Activated CD8-positive, alpha-beta memory T cell treated with anti-CD3 and anti-CD28 coated beads, Interleukin-2, amount 10 ng/mL, durations not matched to agents 7 days and 5 days (primary cell): ENCODE results near the gene KAT6B. TPM values are rescaled to one million over a fixed set of nuclear protein-coding genes. Genes with fewer than 3 reads are reported as not detected.
A peak's percentile ranks its signal among the peaks of the same experiment; 100 is the strongest.

Source experiments
- ATAC-seq: fragments of 150-1000 bp; cut with Tn5 transposase; one replicate; pipeline ENCODE4 v1.10.0; 2021; ENCODE audit warnings: moderate library complexity
- CTCF ChIA-PET: fragments of 350-600 bp; sonication (Branson Sonifier 250); formaldehyde crosslinking; loops from one replicate; lab custom pipeline; 2021; ENCODE audit warnings: antibody characterized with exemption; lab: Charles Lee
- DNase-seq: peaks from one replicate; pipeline ENCODE4 v3.0.0-alpha.2; 2020
- H3K27ac Mint-ChIP-seq: one replicate; pipeline ENCODE4 v1.8.0; 2021; ENCODE audit warnings: mild to moderate bottlenecking, mixed read lengths
- H3K27me3 Mint-ChIP-seq: one replicate; pipeline ENCODE4 v1.8.0; 2021; ENCODE audit warnings: mixed read lengths
- H3K36me3 Mint-ChIP-seq: one replicate; pipeline ENCODE4 v1.8.0; 2021; ENCODE audit warnings: mild to moderate bottlenecking, mixed read lengths
- H3K4me1 Mint-ChIP-seq: one replicate; pipeline ENCODE4 v1.8.0; 2021; ENCODE audit warnings: mixed read lengths
- H3K4me3 Mint-ChIP-seq: one replicate; pipeline ENCODE4 v1.8.0; 2021; ENCODE audit warnings: mild to moderate bottlenecking, moderate library complexity, mixed read lengths
- H3K9me3 Mint-ChIP-seq: one replicate; pipeline ENCODE4 v1.8.0; 2022; ENCODE audit warnings: low read depth, mixed read lengths
- total RNA-seq, 2 experiments: library from RNA; stranded (reverse); gene quantifications; one replicate each; pipeline ENCODE4 v1.2.3, GENCODE V29; 2021

The KAT6B gene
- total RNA-seq, 2 experiments from 2014 or later, result 32.5 to 33.9 TPM

DNA sequence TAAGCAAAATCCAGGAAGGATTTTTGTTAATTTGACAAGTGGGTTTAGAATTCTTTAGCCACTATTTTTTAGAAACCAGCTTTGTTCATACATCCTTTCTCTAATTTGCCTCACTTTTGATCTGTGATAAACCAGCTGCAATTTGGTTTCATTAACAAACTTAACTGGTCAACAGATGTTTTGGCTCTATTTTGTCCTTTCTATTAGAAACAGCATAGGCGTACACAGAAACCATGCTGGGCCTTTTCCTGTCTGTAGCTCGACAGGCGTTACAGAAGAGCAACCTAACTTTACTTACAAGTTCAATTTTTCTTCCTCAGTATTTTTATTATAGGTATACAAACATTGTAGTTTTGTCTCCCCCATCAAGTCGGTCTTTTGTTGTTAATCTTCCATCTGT is 28.2 kb downstream of the KAT6B start:
- Mint-ChIP-seq H3K27me3 (no peaks in the 10 kb centered on the region), H3K9me3 (no peaks in the 10 kb centered on the region), H3K27ac (no peak overlapping the region), H3K4me1 (peaks cover 11% of the 10 kb centered on the region), H3K36me3 (peaks cover 23% of the 10 kb centered on the region), H3K4me3 (no peak overlapping the region)
- DNase-seq, result no peak
- CTCF ChIA-PET, result interaction anchor here (0.5 kb wide), 1 partner anchor 594 kb away, joined by 3 read pairs; no protein-coding TSS in a partner anchor
- ATAC-seq, result no peak

DNA sequence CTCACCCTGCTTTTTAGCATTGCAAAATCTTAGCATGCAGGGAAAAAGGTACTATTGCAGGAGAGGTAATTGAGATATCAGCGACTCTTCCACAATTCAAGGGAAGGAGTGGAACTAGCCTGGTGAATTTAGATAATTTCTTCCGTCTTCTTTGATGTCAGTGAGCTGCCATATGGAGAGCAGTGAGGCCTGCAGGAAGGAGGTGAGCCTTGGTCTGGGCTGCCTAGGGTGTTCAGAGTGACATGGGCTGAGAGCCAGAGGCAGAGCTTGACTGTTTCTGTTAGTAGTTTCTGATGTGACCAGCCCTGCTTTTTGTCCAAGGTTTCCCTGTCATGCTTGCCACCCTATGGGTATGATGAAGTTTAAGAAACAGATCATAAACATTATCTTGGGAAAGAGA is 28.6 kb downstream of the KAT6B start:
- H3K4me1 Mint-ChIP-seq, result peaks cover 11% of the 10 kb centered on the region

DNA sequence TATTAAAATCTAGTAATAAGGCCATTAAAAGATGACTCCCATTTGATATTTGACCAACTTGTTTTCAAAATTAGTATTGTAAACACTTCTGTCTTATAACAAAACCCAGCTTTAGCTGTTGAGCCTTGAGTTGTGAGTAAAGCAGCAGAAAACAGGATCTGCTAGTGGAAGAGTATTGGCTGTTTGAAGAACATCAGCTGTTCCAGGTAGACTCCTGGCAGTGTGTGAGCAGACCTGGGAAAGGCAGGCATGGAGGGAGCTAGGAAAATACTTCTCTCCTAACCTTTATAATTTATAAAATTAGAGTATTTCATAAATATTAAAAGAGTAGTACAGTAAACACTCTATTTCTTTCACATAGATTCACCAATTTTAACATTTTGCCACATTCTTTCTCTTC is 29.0 kb downstream of the KAT6B start:
- H3K4me3 Mint-ChIP-seq, result no peak overlapping the region
- H3K4me1 Mint-ChIP-seq, result peaks cover 11% of the 10 kb centered on the region
- H3K27ac Mint-ChIP-seq, result no peak overlapping the region
- CTCF ChIA-PET, result no interaction called here
- no peak for ATAC-seq
- H3K27me3 Mint-ChIP-seq, result no peaks in the 10 kb centered on the region
- no peaks in the 10 kb centered on the region for H3K9me3 Mint-ChIP-seq
- H3K36me3 Mint-ChIP-seq, result peaks cover 23% of the 10 kb centered on the region
- DNase-seq, result no peak

More for the DNA sequence above, 28.6 kb downstream of the KAT6B start:
- no peak for DNase-seq
- Mint-ChIP-seq H3K9me3 (no peaks in the 10 kb centered on the region), H3K4me3 (no peak overlapping the region), H3K27me3 (no peaks in the 10 kb centered on the region), H3K27ac (no peak overlapping the region), H3K36me3 (peaks cover 23% of the 10 kb centered on the region)
- CTCF ChIA-PET, result interaction anchor here (0.5 kb wide), 1 partner anchor 595 kb away, joined by 3 read pairs; no protein-coding TSS in a partner anchor
- ATAC-seq, result no peak

DNA sequence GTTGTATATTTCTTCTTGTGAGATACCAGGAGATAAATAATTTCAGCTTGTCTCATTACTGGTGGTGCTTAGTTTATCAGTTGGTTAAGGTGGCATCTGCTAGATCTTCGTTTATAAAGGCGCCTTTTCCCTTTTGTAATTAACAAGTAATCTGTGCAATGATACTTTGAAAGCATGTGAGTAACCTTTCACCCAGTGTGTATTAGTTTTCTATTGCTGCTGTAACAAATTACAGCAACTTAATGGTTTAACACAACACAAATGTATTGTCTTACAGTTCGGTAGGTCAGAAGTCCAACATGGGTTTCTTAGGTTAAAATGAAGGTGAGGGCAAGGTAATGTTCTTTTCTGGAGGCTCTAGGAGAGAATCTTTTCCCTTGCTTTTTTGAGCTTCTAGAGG is 30.5 kb downstream of the KAT6B start:
- no peak for DNase-seq
- H3K9me3 Mint-ChIP-seq, result no peaks in the 10 kb centered on the region
- H3K4me1 Mint-ChIP-seq, result peaks cover 11% of the 10 kb centered on the region
- no peak for ATAC-seq
- peaks cover 23% of the 10 kb centered on the region for H3K36me3 Mint-ChIP-seq
- no peak overlapping the region for H3K4me3 Mint-ChIP-seq
- H3K27ac Mint-ChIP-seq, result no peak overlapping the region
- H3K27me3 Mint-ChIP-seq, result no peaks in the 10 kb centered on the region
- CTCF ChIA-PET, result interaction anchor here (0.6 kb wide), 1 partner anchor 28 kb away, joined by 3 read pairs; no protein-coding TSS in a partner anchor

DNA sequence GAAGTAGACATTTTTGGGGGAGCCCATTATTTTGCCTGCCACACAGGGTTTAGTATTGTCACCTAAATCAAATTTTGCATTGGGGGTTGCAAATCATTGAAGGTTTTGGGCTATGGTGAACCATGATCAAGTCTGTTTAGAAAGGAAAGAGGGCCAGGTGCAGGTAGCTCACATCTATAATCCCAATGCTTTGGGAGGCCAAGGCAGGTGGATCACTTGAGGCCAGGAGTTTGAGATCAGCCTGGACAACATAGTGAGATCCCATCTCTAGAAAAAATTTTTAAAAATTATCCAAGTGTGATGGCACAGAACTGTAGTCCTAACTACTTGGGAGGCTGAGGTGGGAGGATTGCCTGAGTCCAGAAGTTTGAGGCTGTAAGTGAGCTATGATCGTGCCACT is 31.2 kb downstream of the KAT6B start:
- Mint-ChIP-seq H3K27me3 (no peaks in the 10 kb centered on the region), H3K9me3 (no peaks in the 10 kb centered on the region), H3K36me3 (peaks cover 21% of the 10 kb centered on the region), H3K4me1 (peaks cover 11% of the 10 kb centered on the region), H3K27ac (no peak overlapping the region), H3K4me3 (no peak overlapping the region)
- ATAC-seq (no peak), DNase-seq (no peak)
- CTCF ChIA-PET, result no interaction called here

DNA sequence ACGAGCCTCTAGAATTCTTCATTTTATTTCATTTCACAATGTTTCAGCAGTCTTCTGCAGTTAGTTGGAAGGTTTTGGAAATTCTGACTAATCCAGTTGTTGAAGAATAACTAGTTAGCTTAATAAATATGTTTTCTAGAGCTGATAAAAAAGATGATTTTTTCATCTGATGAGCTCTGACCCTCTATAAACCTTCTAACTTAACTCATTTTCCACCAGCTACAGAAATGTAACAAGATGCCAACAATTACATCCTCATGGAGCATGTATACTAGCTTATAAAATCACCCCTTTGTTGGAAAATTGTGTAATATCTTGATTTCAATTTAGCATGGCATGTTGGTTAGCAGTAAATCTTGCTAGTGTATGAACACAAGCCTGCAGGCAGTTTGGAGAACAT is 33.1 kb downstream of the KAT6B start:
- Mint-ChIP-seq H3K4me1 (peaks cover 6% of the 10 kb centered on the region), H3K27ac (no peak overlapping the region)

DNA sequence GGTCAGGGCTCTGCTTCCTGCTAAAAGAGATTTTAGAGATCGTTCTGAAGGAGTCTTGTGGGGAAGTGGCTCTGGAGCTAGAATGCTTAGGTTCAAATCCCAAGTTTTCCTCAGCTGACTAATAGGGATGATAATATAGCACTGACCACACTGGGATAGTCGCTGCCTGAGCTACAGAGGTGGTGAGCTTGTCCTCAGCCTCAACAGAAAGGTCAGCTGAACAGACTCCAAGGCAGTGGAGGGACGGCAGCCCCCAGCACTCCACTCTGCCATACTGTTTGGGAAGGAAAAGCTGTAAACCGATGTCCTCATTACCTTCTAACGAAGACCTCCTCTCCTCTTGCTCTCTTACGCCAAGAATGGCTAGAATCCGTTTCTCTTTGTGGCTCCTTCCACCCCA is 36.2 kb downstream of the KAT6B start:
- Mint-ChIP-seq H3K9me3 (no peaks in the 10 kb centered on the region), H3K27me3 (no peaks in the 10 kb centered on the region), H3K4me3 (no peak overlapping the region), H3K27ac (no peak overlapping the region), H3K4me1 (no peaks in the 10 kb centered on the region), H3K36me3 (peaks cover 1% of the 10 kb centered on the region)
- CTCF ChIA-PET, result interaction anchor here (0.7 to 1.6 kb wide), 3 partner anchors 9 to 104 kb away, joined by 3 to 6 read pairs (median 4); no protein-coding TSS in a partner anchor
- DNase-seq (no peak), ATAC-seq (no peak)

More for the DNA sequence above, 33.1 kb downstream of the KAT6B start:
- no peaks in the 10 kb centered on the region for H3K27me3 Mint-ChIP-seq
- no peak for DNase-seq
- no peak for ATAC-seq
- H3K36me3 Mint-ChIP-seq, result peaks cover 17% of the 10 kb centered on the region
- H3K9me3 Mint-ChIP-seq, result no peaks in the 10 kb centered on the region
- H3K4me3 Mint-ChIP-seq, result no peak overlapping the region
- CTCF ChIA-PET, result no interaction called here

DNA sequence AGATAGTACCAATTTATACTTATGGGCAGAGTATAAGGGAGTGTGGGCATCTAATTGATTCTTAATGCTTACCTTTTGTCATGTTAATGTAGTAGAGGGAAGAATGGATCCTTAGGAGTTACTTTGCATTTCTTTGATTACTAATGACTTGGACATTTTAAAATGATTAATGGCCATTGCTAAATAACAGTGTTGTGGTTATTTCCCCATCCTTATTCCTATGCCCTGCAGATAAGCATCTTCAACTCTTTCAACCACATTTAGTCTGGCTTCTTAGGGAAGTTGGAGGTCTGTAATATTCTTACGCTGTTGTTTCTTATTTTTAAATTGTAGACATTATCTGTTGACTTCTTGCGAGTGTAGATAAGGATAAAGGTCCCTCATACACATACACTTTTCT is 37.2 kb downstream of the KAT6B start:
- Mint-ChIP-seq H3K36me3 (peaks cover 1% of the 10 kb centered on the region), H3K4me1 (peaks cover 3% of the 10 kb centered on the region), H3K9me3 (no peaks in the 10 kb centered on the region), H3K27ac (no peak overlapping the region), H3K27me3 (no peaks in the 10 kb centered on the region), H3K4me3 (no peak overlapping the region)
- CTCF ChIA-PET, result interaction anchor here (0.6 to 1.6 kb wide), 2 partner anchors 8 to 135 kb away, joined by 3 to 4 read pairs; no protein-coding TSS in a partner anchor
- ATAC-seq (no peak), DNase-seq (no peak)

DNA sequence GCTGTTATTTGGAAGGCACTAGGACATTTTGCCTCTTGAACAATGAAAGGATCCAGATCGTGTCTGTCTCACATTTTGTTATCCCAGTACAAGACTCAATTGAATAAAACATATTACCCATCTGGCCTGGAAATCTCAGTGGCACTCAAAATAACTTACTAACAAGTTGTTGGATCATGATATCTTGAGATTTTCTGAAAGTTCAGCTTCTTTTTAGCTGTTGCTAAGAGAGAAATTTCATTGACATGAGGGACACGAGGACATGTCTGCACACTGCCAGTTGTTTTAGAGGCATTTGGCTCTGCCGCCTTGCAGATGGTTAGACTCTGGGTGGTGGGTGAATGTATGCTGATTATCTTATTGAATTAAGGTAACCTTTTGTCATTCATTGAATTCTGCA is 41.0 kb downstream of the KAT6B start:
- CTCF ChIA-PET, result interaction anchor here (1.6 kb wide), 1 partner anchor 154 kb away, joined by 4 read pairs; no protein-coding TSS in a partner anchor
- H3K9me3 Mint-ChIP-seq, result no peaks in the 10 kb centered on the region
- H3K4me3 Mint-ChIP-seq, result no peak overlapping the region
- peaks cover 1% of the 10 kb centered on the region for H3K36me3 Mint-ChIP-seq
- ATAC-seq (no peak), DNase-seq (no peak)
- no peak overlapping the region for H3K27ac Mint-ChIP-seq
- H3K27me3 Mint-ChIP-seq, result no peaks in the 10 kb centered on the region
- H3K4me1 Mint-ChIP-seq, result peaks cover 21% of the 10 kb centered on the region

DNA sequence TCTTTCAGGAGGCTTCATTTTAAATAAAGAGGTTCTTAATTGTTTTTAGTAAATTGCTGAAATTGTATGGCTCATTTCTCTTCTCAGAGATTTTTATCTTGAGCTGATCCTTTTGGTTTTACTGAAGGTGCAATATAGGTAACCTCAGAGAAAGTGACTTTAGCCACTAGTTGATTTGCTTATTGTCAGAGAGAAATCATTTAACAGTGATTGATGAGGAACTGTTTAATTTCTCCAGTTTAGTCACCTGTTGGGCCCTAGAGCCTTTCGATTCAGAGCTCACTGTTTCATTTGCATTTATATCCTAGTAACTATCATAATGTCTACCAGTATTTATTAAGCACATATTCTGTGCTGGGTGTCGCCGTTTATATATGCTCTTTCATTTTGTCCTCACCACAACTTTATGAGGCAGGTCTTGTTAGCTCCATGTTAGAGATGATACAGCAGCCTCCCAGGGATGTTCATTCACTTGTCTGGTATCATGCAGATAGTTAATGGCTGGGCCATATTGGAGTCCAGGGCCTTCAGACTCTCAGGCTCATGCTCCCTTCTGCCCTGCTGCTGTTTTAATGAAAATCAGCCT is 42.1 kb downstream of the KAT6B start:
- Mint-ChIP-seq H3K4me1 (peaks cover 23% of the 10 kb centered on the region), H3K36me3 (peaks cover 1% of the 10 kb centered on the region), H3K27me3 (no peaks in the 10 kb centered on the region), H3K4me3 (no peak overlapping the region), H3K27ac (no peak overlapping the region), H3K9me3 (no peaks in the 10 kb centered on the region)
- CTCF ChIA-PET, result interaction anchor here (1.6 kb wide), 1 partner anchor 153 kb away, joined by 4 read pairs; no protein-coding TSS in a partner anchor
- ATAC-seq (no peak), DNase-seq (no peak)

DNA sequence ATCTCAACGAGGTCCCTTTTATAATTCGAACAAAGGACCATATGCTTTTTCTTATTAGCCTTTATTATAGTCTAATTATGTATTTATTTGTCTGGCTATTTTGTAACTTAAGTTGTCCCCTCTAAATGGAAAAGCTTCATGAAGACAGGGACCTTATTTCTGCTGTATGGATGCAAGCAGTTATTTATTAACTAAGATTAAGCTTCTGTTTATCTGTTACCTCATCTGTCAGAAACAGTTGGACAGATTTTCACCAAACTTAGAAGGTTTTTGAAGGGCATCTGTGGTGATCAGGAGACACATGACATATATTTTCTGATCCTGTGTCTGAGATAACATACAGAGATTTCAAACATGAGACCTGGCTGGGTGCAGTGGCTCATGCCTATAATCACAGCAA is 43.2 kb downstream of the KAT6B start:
- Mint-ChIP-seq H3K27me3 (no peaks in the 10 kb centered on the region), H3K9me3 (no peaks in the 10 kb centered on the region), H3K27ac (no peak overlapping the region), H3K4me1 (peaks cover 26% of the 10 kb centered on the region), H3K4me3 (no peak overlapping the region), H3K36me3 (peaks cover 1% of the 10 kb centered on the region)
- no peak for ATAC-seq
- DNase-seq, result no peak
- CTCF ChIA-PET, result interaction anchor here (0.6 kb wide), 1 partner anchor 73 kb away, joined by 3 read pairs; no protein-coding TSS in a partner anchor

DNA sequence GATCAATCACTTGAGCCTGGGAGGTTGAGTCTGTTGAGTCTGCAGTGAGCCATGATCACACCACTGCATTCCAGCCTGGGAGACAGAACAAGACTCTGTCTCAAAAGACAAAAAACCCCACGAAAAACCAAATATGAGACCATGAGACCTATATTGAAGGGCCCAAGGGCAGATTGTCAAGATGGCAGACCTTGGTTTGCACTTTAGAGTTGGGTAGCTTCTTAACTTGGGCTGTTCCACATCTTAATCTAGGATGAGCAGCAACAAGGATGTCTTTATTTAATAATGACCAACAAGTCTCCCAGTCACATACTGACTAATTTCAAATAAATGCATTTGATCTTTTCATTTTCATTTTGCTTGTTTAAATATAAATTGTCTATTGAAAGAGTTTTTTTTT is 43.8 kb downstream of the KAT6B start:
- CTCF ChIA-PET, result no interaction called here
- peaks cover 26% of the 10 kb centered on the region for H3K4me1 Mint-ChIP-seq

DNA sequence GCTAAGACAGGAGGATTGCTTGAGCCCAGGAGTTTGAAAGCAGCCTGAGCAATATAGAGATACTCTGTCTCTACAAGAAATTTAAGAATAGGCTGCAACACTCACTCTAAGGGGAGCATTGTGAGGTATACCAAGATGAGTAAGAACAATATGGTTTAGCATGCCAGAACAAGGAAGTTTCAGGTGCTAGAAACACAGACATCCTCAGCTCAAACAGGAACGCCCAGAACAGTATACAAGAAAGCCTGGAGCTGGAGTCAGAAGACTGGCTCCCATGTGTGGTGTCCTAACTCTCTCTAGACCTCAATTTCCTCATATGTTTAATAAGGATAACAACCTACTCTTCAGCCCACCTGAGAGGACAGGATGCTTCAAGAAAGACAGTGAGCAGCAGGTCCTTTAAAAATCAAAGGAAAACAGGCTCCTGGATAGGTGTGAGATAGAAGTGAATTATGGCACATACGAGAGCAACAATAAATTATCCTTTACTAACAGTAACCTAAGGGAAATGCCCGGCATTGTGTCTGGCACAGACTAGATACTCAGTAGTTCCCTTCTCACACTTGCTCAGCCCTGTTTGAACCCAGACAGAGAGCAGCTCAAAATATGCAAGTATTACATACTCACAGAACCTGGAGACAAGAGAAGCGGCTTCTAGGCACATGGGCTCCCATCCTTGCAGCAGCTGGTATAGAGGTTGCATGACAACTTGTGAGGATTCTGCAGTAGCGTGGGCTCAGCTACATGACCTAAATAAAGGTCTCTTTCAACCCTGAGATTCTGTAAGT is 45.4 kb downstream of the KAT6B start:
- CTCF ChIA-PET, result interaction anchor here (1.1 to 1.6 kb wide), 2 partner anchors 9 to 10 kb away, joined by 3 to 4 read pairs; no protein-coding TSS in a partner anchor
- Mint-ChIP-seq H3K27ac (peak overlapping the region; percentile 54), H3K36me3 (peaks cover 1% of the 10 kb centered on the region), H3K9me3 (no peaks in the 10 kb centered on the region), H3K27me3 (no peaks in the 10 kb centered on the region), H3K4me1 (peaks cover 26% of the 10 kb centered on the region), H3K4me3 (no peak overlapping the region)
- ATAC-seq (peak; percentile 91), DNase-seq (peak; percentile 44)

More for the DNA sequence above, 43.8 kb downstream of the KAT6B start:
- H3K27ac Mint-ChIP-seq, result no peak overlapping the region
- no peaks in the 10 kb centered on the region for H3K9me3 Mint-ChIP-seq
- no peak overlapping the region for H3K4me3 Mint-ChIP-seq
- peaks cover 1% of the 10 kb centered on the region for H3K36me3 Mint-ChIP-seq
- H3K27me3 Mint-ChIP-seq, result no peaks in the 10 kb centered on the region
- DNase-seq (no peak), ATAC-seq (no peak)
